ENCODE results near the gene AGAP1. TPM values are rescaled to one million over a fixed set of nuclear protein-coding genes. Genes with fewer than 3 reads are reported as not detected.

AGAP1 gene
- total RNA-seq, 1 donor from 2014 or later = 39.0 TPM

DNA sequence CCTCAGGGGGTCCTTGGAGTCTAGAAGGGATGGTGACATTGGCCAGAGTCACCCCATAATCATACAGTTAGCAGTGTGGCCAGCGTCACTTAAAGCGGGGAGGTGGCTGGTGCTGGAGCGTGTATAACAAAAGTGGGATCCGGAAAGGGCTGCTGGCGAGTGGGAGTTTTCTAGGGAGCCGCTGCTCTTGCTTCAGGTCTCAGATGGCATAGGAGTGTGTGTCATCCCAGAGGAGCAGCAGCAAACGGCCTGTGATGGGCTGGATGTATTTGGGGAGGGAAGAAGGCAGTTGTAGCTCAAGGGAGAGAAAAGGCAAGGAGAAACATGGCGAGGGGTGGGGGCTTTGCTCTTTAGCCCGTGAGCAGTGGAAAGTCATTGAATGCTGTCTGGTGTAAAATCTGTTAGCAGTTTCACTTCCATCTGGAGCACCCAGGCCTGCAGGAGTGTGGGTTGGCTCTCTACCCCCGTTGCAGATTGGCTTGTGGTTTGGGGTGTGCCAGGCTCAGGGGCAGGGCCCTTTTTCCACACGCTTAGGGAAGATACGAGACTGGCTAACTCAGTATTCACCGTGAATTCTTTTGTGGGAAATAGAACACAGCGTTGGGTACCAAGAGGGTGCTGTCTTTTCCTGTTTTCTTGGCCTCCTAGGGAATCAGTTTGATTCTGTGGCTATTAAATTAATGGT lies 120.5 kb downstream of the AGAP1 start:
- H3K4me3 Mint-ChIP-seq (ENCODE audit: unreplicated experiment) = no peak overlapping the region
- no peaks in the 10 kb centered on the region for H3K36me3 Mint-ChIP-seq (ENCODE audit: low read depth)
- no peaks in the 10 kb centered on the region for H3K27me3 Mint-ChIP-seq (ENCODE audit: low read depth)
- TF ChIP-seq, protein P1, sequence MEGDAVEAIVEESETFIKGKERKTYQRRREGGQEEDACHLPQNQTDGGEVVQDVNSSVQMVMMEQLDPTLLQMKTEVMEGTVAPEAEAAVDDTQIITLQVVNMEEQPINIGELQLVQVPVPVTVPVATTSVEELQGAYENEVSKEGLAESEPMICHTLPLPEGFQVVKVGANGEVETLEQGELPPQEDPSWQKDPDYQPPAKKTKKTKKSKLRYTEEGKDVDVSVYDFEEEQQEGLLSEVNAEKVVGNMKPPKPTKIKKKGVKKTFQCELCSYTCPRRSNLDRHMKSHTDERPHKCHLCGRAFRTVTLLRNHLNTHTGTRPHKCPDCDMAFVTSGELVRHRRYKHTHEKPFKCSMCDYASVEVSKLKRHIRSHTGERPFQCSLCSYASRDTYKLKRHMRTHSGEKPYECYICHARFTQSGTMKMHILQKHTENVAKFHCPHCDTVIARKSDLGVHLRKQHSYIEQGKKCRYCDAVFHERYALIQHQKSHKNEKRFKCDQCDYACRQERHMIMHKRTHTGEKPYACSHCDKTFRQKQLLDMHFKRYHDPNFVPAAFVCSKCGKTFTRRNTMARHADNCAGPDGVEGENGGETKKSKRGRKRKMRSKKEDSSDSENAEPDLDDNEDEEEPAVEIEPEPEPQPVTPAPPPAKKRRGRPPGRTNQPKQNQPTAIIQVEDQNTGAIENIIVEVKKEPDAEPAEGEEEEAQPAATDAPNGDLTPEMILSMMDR (IDR thresholded peaks at IDR 0.05) = no peak
- no peaks in the 10 kb centered on the region for H3K9me3 Mint-ChIP-seq (ENCODE audit: low read depth)
- H3K4me1 Mint-ChIP-seq (ENCODE audit: low read depth) = peaks cover 63% of the 10 kb centered on the region
- H3K27ac Mint-ChIP-seq (ENCODE audit: unreplicated experiment) = peak overlapping the region; percentile 96
- no peak for DNase-seq (ENCODE audit: low spot score)

DNA sequence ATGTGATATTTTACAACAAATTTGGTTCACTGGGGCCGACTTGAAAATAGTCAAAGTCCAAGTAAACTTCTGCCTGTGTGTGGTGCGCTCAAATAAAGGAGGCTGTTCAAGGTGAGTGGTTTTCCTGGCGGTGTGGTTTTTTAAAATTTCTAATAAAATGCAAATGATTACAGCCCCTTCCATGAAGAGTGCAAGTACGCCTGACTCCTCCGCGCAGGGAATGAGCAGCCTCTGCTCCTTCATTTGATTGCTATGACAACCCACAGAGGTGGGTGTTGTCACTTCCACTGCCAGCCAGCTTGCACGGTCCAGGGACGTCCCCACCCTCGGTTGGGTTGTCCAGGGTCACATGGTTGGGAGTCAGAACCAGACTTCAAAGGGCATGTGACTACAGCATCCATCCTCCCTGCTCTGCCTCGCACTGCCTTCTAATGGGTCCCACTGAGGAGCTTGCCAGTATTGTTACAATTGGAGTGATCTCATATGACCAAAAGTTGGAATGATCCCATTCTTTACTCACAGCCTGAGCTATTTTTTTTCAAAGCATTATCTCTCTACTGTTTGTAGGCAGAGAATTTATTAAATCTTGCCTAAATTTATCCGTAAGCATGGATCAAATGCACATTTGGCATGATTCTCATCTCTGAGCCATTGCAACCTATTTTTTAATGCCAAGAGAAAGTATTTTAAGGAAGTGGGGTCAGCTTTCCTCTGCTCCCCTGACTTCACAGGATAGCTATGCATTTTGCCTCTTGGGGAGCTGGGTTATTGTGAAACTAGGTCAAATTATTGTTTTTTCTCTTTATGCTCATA lies 121.3 kb downstream of the AGAP1 start:
- H3K4me3 Mint-ChIP-seq (ENCODE audit: unreplicated experiment) = no peak overlapping the region
- H3K27ac Mint-ChIP-seq (ENCODE audit: unreplicated experiment) = peak overlapping the region; percentile 96
- no peaks in the 10 kb centered on the region for H3K36me3 Mint-ChIP-seq (ENCODE audit: low read depth)
- TF ChIP-seq, protein P1 (IDR thresholded peaks at IDR 0.05) = no peak
- no peaks in the 10 kb centered on the region for H3K27me3 Mint-ChIP-seq (ENCODE audit: low read depth)
- peaks cover 59% of the 10 kb centered on the region for H3K4me1 Mint-ChIP-seq (ENCODE audit: low read depth)
- no peak for DNase-seq (ENCODE audit: low spot score)
- no peaks in the 10 kb centered on the region for H3K9me3 Mint-ChIP-seq (ENCODE audit: low read depth)

DNA sequence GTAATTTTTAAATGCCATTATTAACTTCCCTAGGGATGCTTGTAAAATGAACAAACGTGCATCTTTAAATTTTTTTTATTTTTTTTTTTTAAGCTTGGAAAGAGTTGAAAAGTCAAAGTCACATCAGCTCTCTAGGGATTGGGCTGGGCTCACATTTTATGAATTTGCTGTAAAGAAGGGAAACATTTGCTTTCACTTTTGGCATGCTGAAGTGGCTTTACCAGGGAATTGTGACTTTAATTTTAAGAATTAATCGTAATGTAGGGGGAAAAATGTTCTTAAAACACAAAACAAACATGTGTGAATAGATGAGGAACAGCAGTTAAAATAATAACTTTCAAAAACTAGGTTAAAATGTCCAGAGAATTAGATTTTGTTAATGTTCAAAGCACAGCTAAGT lies 123.0 kb downstream of the AGAP1 start:
- Mint-ChIP-seq H3K4me1 (ENCODE audit: low read depth) (peaks cover 65% of the 10 kb centered on the region), H3K36me3 (ENCODE audit: low read depth) (no peaks in the 10 kb centered on the region), H3K9me3 (ENCODE audit: low read depth) (no peaks in the 10 kb centered on the region), H3K4me3 (ENCODE audit: unreplicated experiment) (peak overlapping the region; percentile 14), H3K27ac (ENCODE audit: unreplicated experiment) (peak overlapping the region; percentile 96), H3K27me3 (ENCODE audit: low read depth) (no peaks in the 10 kb centered on the region)
- no peak for DNase-seq (ENCODE audit: low spot score)
- TF ChIP-seq, protein P1 (IDR thresholded peaks at IDR 0.05) = no peak

DNA sequence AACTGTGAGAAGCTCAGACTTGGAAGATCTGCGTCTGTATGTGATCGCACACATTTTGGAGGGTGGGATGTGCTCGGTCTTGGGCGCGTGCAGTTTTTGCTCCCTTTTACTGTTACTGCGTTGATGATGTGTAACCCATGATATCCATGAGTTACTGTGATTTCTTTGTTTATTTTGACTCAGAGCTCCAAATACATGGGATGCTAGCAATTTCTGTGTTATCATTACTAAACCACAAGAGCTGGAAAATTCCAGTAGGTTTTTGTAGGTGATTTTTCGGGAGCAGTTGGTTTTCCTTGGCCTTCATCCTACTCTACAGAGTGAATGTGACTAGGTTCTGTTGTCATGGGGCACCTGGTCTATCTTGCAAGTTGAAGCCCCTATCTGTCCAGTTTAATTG lies 124.2 kb downstream of the AGAP1 start:
- peak overlapping the region; percentile 7 for H3K4me3 Mint-ChIP-seq (ENCODE audit: unreplicated experiment)
- no peak for DNase-seq (ENCODE audit: low spot score)
- H3K27me3 Mint-ChIP-seq (ENCODE audit: low read depth) = no peaks in the 10 kb centered on the region
- no peaks in the 10 kb centered on the region for H3K9me3 Mint-ChIP-seq (ENCODE audit: low read depth)
- peaks cover 75% of the 10 kb centered on the region for H3K4me1 Mint-ChIP-seq (ENCODE audit: low read depth)
- TF ChIP-seq, protein P1 (IDR thresholded peaks at IDR 0.05) = no peak
- peak overlapping the region; percentile 96 for H3K27ac Mint-ChIP-seq (ENCODE audit: unreplicated experiment)
- no peaks in the 10 kb centered on the region for H3K36me3 Mint-ChIP-seq (ENCODE audit: low read depth)

DNA sequence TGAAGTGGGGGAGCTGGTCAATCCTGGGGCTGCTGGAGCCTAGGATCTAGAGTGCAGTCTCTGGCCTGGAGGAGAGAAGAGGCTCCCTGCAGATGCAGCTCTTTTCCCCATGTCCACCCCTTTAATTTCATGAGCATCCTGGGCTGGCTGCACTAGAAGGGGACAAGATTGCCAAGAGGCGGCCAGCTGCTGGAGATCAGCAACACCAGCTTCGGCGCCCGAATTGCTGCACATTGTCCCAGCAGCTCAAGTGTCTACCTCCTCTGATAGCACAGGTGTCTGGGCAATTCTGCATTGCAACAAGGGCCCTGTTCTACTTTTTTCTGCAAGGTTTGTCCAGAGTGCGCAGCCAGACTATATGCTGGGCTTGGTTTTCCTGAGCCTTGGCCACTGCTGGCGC lies 125.7 kb downstream of the AGAP1 start:
- Mint-ChIP-seq H3K36me3 (ENCODE audit: low read depth) (no peaks in the 10 kb centered on the region), H3K4me1 (ENCODE audit: low read depth) (peaks cover 72% of the 10 kb centered on the region), H3K27me3 (ENCODE audit: low read depth) (no peaks in the 10 kb centered on the region), H3K27ac (ENCODE audit: unreplicated experiment) (peak overlapping the region; percentile 7), H3K9me3 (ENCODE audit: low read depth) (no peaks in the 10 kb centered on the region), H3K4me3 (ENCODE audit: unreplicated experiment) (no peak overlapping the region)
- TF ChIP-seq, protein P1 (IDR thresholded peaks at IDR 0.05) = no peak
- no peak for DNase-seq (ENCODE audit: low spot score)
